ENCODE measurements around the gene CDX2. TPM values are rescaled to one million over a fixed set of nuclear protein-coding genes. Genes with fewer than 3 reads are reported as not detected.

Gene CDX2

DNA sequence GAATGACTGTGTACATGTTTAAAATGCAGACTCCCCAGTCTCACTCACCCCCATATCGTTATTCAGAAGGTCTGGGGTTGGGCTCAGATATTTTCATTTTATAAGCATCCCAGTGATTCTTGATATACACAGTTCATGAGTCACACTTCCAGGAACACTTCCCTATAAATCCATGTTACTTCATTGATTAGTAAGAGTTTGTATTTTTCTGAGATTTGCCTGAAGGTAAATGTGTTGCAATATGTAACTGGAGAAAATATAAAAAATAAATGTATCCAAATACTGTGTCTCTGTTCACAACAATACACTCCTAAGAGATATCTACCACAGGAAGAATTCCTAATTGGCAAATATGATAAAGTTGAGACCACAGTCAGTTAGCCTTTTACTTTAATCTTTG is 56.0 kb downstream of the CDX2 start:
- H3K79me1 ChIP-seq (replicated peaks; ENCODE audit: low read length, poor library complexity, severe bottlenecking), result no peaks in the 10 kb centered on the region
- H3K4ac ChIP-seq (ENCODE audit: low read depth in 1 of 2, low read length in 2 of 2), result no peak overlapping the region
- no peak overlapping the region for H2BK12ac ChIP-seq (ENCODE audit: low read length in 2 of 2)
- H3K9ac ChIP-seq (ENCODE audit: low read length), result no peak overlapping the region
- no peak overlapping the region for H2BK15ac ChIP-seq (ENCODE audit: low read depth, poor library complexity, severe bottlenecking)
- no peak overlapping the region for H3K4me3 ChIP-seq (ENCODE audit: insufficient read depth in 1 of 2, low read depth in 1 of 2, low read length in 2 of 2)
- H3K27me3 ChIP-seq (ENCODE audit: control insufficient read depth in 1 of 2, insufficient read depth in 1 of 2, low read length in 2 of 2), result peaks cover 60 to 74% of the 10 kb centered on the region in 2 experiments
- H3K4me1 ChIP-seq (ENCODE audit: control insufficient read depth, insufficient read depth, low read depth, low read length), result peaks cover 4% of the 10 kb centered on the region
- no peak overlapping the region for H3K4me2 ChIP-seq (ENCODE audit: low read length, poor library complexity, severe bottlenecking)
- H2BK120ac ChIP-seq (ENCODE audit: low read depth, low read length), result no peak overlapping the region
- no peak for DNase-seq
- H4K8ac ChIP-seq (ENCODE audit: low read length), result no peak overlapping the region
- no peak overlapping the region for H2BK5ac ChIP-seq (ENCODE audit: low read depth, low read length, poor library complexity, severe bottlenecking)
- H3K36me3 ChIP-seq (ENCODE audit: control insufficient read depth in 1 of 2, insufficient read depth in 2 of 2, low read depth in 1 of 2, low read length in 2 of 2), result no peaks in the 10 kb centered on the region
- H2AK5ac ChIP-seq (ENCODE audit: low read length, severe bottlenecking), result no peak overlapping the region
- no peak overlapping the region for H3K27ac ChIP-seq (ENCODE audit: low read length, poor library complexity, severe bottlenecking)
- H3K9me3 ChIP-seq (ENCODE audit: control insufficient read depth, low read length), result no peaks in the 10 kb centered on the region
- WGBS, result 60% methylated on average over 1 of the region's 1 CpG
- H3K14ac ChIP-seq (ENCODE audit: low read length in 2 of 2), result no peak overlapping the region
- no peak overlapping the region for H3K23ac ChIP-seq (ENCODE audit: low read length in 2 of 2)
- H4K91ac ChIP-seq (ENCODE audit: low read length), result no peak overlapping the region
- H3K18ac ChIP-seq (ENCODE audit: low read depth in 1 of 2, low read length in 2 of 2), result no peak overlapping the region
- H2AFZ ChIP-seq (ENCODE audit: low read depth, low read length), result no peak overlapping the region

DNA sequence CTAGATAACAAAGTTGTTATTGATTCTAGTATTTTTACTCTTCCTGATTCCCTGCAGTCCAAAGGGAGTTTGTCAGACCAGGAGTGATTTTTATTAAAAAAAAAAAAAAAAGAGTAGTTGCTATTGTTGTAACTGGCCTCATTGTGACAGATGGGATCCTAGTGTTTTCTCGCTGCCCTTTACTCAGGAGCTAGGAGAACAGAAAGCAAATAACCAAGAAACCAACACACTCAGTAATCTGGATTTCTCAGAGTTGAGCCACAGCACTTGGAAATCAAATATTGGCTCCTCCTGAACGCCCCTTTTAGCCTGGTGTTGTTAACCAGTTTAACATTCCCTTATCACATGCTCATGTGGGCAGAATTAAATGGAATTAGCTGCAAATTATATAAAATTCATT is 57.6 kb downstream of the CDX2 start:
- H4K91ac ChIP-seq (ENCODE audit: low read length), result no peak overlapping the region
- H3K9me3 ChIP-seq (ENCODE audit: control insufficient read depth, low read length), result no peaks in the 10 kb centered on the region
- 75% methylated on average over 1 of the region's 2 CpGs for WGBS
- no peak overlapping the region for H3K4me3 ChIP-seq (ENCODE audit: insufficient read depth in 1 of 2, low read depth in 1 of 2, low read length in 2 of 2)
- H3K9ac ChIP-seq (ENCODE audit: low read length), result no peak overlapping the region
- peaks cover 52 to 72% of the 10 kb centered on the region in 2 experiments for H3K27me3 ChIP-seq (ENCODE audit: control insufficient read depth in 1 of 2, insufficient read depth in 1 of 2, low read length in 2 of 2)
- H2BK15ac ChIP-seq (ENCODE audit: low read depth, poor library complexity, severe bottlenecking), result no peak overlapping the region
- no peak overlapping the region for H4K8ac ChIP-seq (ENCODE audit: low read length)
- H3K4me1 ChIP-seq (ENCODE audit: control insufficient read depth, insufficient read depth, low read depth, low read length), result peaks cover 2% of the 10 kb centered on the region
- H2AFZ ChIP-seq (ENCODE audit: low read depth, low read length), result no peak overlapping the region
- DNase-seq, result no peak
- H2BK5ac ChIP-seq (ENCODE audit: low read depth, low read length, poor library complexity, severe bottlenecking), result no peak overlapping the region
- H3K18ac ChIP-seq (ENCODE audit: low read depth in 1 of 2, low read length in 2 of 2), result no peak overlapping the region
- H3K36me3 ChIP-seq (ENCODE audit: control insufficient read depth in 1 of 2, insufficient read depth in 2 of 2, low read depth in 1 of 2, low read length in 2 of 2), result no peaks in the 10 kb centered on the region
- H2BK12ac ChIP-seq (ENCODE audit: low read length in 2 of 2), result no peak overlapping the region
- H2AK5ac ChIP-seq (ENCODE audit: low read length, severe bottlenecking), result no peak overlapping the region
- no peak overlapping the region for H3K14ac ChIP-seq (ENCODE audit: low read length in 2 of 2)
- H3K4me2 ChIP-seq (ENCODE audit: low read length, poor library complexity, severe bottlenecking), result no peak overlapping the region
- H2BK120ac ChIP-seq (ENCODE audit: low read depth, low read length), result no peak overlapping the region
- H3K27ac ChIP-seq (ENCODE audit: low read length, poor library complexity, severe bottlenecking), result no peak overlapping the region
- H3K4ac ChIP-seq (ENCODE audit: low read depth in 1 of 2, low read length in 2 of 2), result no peak overlapping the region
- no peak overlapping the region for H3K23ac ChIP-seq (ENCODE audit: low read length in 2 of 2)
- no peaks in the 10 kb centered on the region for H3K79me1 ChIP-seq (replicated peaks; ENCODE audit: low read length, poor library complexity, severe bottlenecking)

Small RNA genes within 50 kb of the gene (small RNA-seq; reads per million reads assigned to genes)
- gene ATP5F1EP2 (ENCODE audit: low read depth) (not detected), gene RN7SL272P (ENCODE audit: low read depth) (not detected)
